CD4-positive, CD25-positive, alpha-beta regulatory T cell (primary cell): Measurements from ENCODE around the gene PPFIA2. TPM values are rescaled to one million over a fixed set of nuclear protein-coding genes. Genes with fewer than 3 reads are reported as not detected.

Experiments used
- ATAC-seq, 2 donors: fragments of 150-1000 bp; cut with Tn5 transposase; one replicate each; pipeline ENCODE4 v1.10.0; 2021; ENCODE audit warnings: low read depth in 2 of 2, moderate number of reproducible peaks in 2 of 2, moderate library complexity in 1 of 2
- DNase-seq, 3 donors: peaks; one replicate each; pipeline versions ENCODE4 v3.0.0 to v3.0.0-alpha.2; 2012 to 2022; ENCODE audit warnings: mixed read lengths in 1 of 3
- H3K27ac ChIP-seq: one replicate; pipeline ENCODE4 v1.7.0; 2013; ENCODE audit warnings: mild to moderate bottlenecking, low read length; ENCODE audit not compliant: insufficient read depth, poor library complexity, severe bottlenecking
- H3K27me3 ChIP-seq: one replicate; pipeline ENCODE4 v1.7.0; 2013; ENCODE audit warnings: low read length; ENCODE audit not compliant: control insufficient read depth, insufficient read depth
- H3K36me3 ChIP-seq: one replicate; pipeline ENCODE4 v1.7.0; 2013; ENCODE audit warnings: mild to moderate bottlenecking, low read length, moderate library complexity; ENCODE audit not compliant: control insufficient read depth, insufficient read depth
- H3K4me1 ChIP-seq: 2 replicates; pipeline ENCODE4 v1.7.0; 2013; ENCODE audit warnings: mild to moderate bottlenecking, low read length; ENCODE audit not compliant: insufficient read depth, control insufficient read depth, poor library complexity, severe bottlenecking
- H3K4me3 ChIP-seq: one replicate; pipeline ENCODE4 v1.7.0; 2013; ENCODE audit warnings: low read depth, mild to moderate bottlenecking, low read length, moderate library complexity
- H3K9me3 ChIP-seq, 2 experiments: 1 replicate in 1 of 2; 2 replicates in 1 of 2; pipeline ENCODE4 v1.7.0; 2013; ENCODE audit warnings: low read length in 2 of 2, mild to moderate bottlenecking in 1 of 2, moderate library complexity in 1 of 2; ENCODE audit not compliant: control insufficient read depth in 2 of 2
- H3K27ac Mint-ChIP-seq, 3 donors: one replicate each; pipeline ENCODE4 v1.8.0; 2020 to 2022; ENCODE audit warnings: mild to moderate bottlenecking in 3 of 3, mixed read lengths in 3 of 3, moderate library complexity in 2 of 3
- H3K27me3 Mint-ChIP-seq: one replicate; pipeline ENCODE4 v1.8.0; 2022; ENCODE audit warnings: mild to moderate bottlenecking, mixed read lengths
- H3K36me3 Mint-ChIP-seq: one replicate; pipeline ENCODE4 v1.8.0; 2020; ENCODE audit warnings: mixed read lengths
- H3K4me1 Mint-ChIP-seq, 4 donors: one replicate each; pipeline ENCODE4 v1.8.0; 2020 to 2022; ENCODE audit warnings: mixed read lengths in 4 of 4, mild to moderate bottlenecking in 1 of 4
- H3K4me3 Mint-ChIP-seq, 4 donors: one replicate each; pipeline ENCODE4 v1.8.0; 2020 to 2022; ENCODE audit warnings: mild to moderate bottlenecking in 4 of 4, mixed read lengths in 4 of 4, moderate library complexity in 3 of 4
- H3K9me3 Mint-ChIP-seq, 7 donors: one replicate each; pipeline ENCODE4 v1.8.0; 2020 to 2022; ENCODE audit warnings: mixed read lengths in 7 of 7, mild to moderate bottlenecking in 3 of 7, moderate library complexity in 2 of 7
- polyA plus RNA-seq, 4 donors: library from polyadenylated mRNA; unstranded; fragments of 300-500 nt; fragmentation: Illumina TruSeq; gene quantifications; one replicate each; pipeline ENCODE4 v1.2.3, GENCODE V29; 2021
- total RNA-seq: library from RNA; stranded (reverse); gene quantifications from one replicate; pipeline ENCODE4 v1.2.3, GENCODE V29; 2022

PPFIA2 gene
- total and polyA plus RNA-seq, 5 donors from 2014 or later = not detected

- Histone ChIP-seq H3K9me3 (no peaks in the 10 kb centered on the region), H3K27me3 (no peaks in the 10 kb centered on the region), H3K36me3 (no peaks in the 10 kb centered on the region), H3K27ac (no peak overlapping the region), H3K4me1 (no peaks in the 10 kb centered on the region), H3K4me3 (no peak overlapping the region)
- H3K4me1 Mint-ChIP-seq = peaks cover 0 to 5% (median 0%) of the 10 kb centered on the region in 4 donors
- no peak for ATAC-seq
- H3K36me3 Mint-ChIP-seq = no peaks in the 10 kb centered on the region
- no peaks in the 10 kb centered on the region for H3K27me3 Mint-ChIP-seq
- no peak for DNase-seq
- H3K27ac Mint-ChIP-seq = no peak overlapping the region
- H3K4me3 Mint-ChIP-seq = no peak overlapping the region
- peaks cover 0 to 5% (median 2%) of the 10 kb centered on the region in 7 donors for H3K9me3 Mint-ChIP-seq
These were observed 216.8 kb downstream of the PPFIA2 start for GRCh38 chr12:81542065-81543010.

GRCh38 chr12:81541121-81541520 lies 218.0 kb downstream of the PPFIA2 start:
- Histone ChIP-seq H3K4me3 (no peak overlapping the region), H3K27me3 (no peaks in the 10 kb centered on the region), H3K36me3 (no peaks in the 10 kb centered on the region), H3K27ac (no peak overlapping the region), H3K9me3 (no peaks in the 10 kb centered on the region), H3K4me1 (no peaks in the 10 kb centered on the region)
- Mint-ChIP-seq H3K4me3 (no peak overlapping the region), H3K4me1 (peaks cover 0 to 5% (median 0%) of the 10 kb centered on the region in 4 donors), H3K36me3 (no peaks in the 10 kb centered on the region), H3K27me3 (no peaks in the 10 kb centered on the region), H3K27ac (no peak overlapping the region), H3K9me3 (peaks cover 0 to 5% (median 2%) of the 10 kb centered on the region in 7 donors)
- DNase-seq (no peak), ATAC-seq (no peak)

GRCh38 chr12:81539279-81539678 lies 219.9 kb downstream of the PPFIA2 start:
- no peaks in the 10 kb centered on the region for H3K36me3 Mint-ChIP-seq
- no peak overlapping the region for H3K4me3 ChIP-seq
- no peaks in the 10 kb centered on the region for H3K36me3 ChIP-seq
- no peak overlapping the region for H3K27ac Mint-ChIP-seq
- no peaks in the 10 kb centered on the region for H3K4me1 ChIP-seq
- H3K27ac ChIP-seq = no peak overlapping the region
- no peak overlapping the region for H3K4me3 Mint-ChIP-seq
- peaks cover 0 to 7% (median 4%) of the 10 kb centered on the region in 7 donors for H3K9me3 Mint-ChIP-seq
- no peak for ATAC-seq
- peaks cover 0 to 5% (median 0%) of the 10 kb centered on the region in 4 donors for H3K4me1 Mint-ChIP-seq
- H3K9me3 ChIP-seq = no peaks in the 10 kb centered on the region
- DNase-seq = no peak
- H3K27me3 ChIP-seq = no peaks in the 10 kb centered on the region
- no peaks in the 10 kb centered on the region for H3K27me3 Mint-ChIP-seq

GRCh38 chr12:81533054-81533453 lies 226.1 kb downstream of the PPFIA2 start:
- Mint-ChIP-seq H3K36me3 (no peaks in the 10 kb centered on the region), H3K4me1 (no peaks in the 10 kb centered on the region), H3K9me3 (peaks cover 1 to 20% (median 8%) of the 10 kb centered on the region in 7 donors), H3K27me3 (no peaks in the 10 kb centered on the region), H3K27ac (no peak overlapping the region), H3K4me3 (no peak overlapping the region)
- Histone ChIP-seq H3K9me3 (no peaks in the 10 kb centered on the region), H3K4me3 (no peak overlapping the region), H3K4me1 (no peaks in the 10 kb centered on the region), H3K27ac (no peak overlapping the region), H3K36me3 (no peaks in the 10 kb centered on the region), H3K27me3 (no peaks in the 10 kb centered on the region)
- DNase-seq (no peak), ATAC-seq (no peak)

GRCh38 chr12:81530352-81530751 lies 228.8 kb downstream of the PPFIA2 start:
- H3K36me3 ChIP-seq = no peaks in the 10 kb centered on the region
- DNase-seq (no peak), ATAC-seq (no peak)
- Mint-ChIP-seq H3K36me3 (no peaks in the 10 kb centered on the region), H3K4me1 (no peaks in the 10 kb centered on the region), H3K27ac (no peak overlapping the region), H3K4me3 (no peak overlapping the region), H3K27me3 (no peaks in the 10 kb centered on the region), H3K9me3 (peaks cover 0 to 19% (median 5%) of the 10 kb centered on the region in 7 donors)
- H3K27me3 ChIP-seq = no peaks in the 10 kb centered on the region
- no peaks in the 10 kb centered on the region for H3K9me3 ChIP-seq
- no peaks in the 10 kb centered on the region for H3K4me1 ChIP-seq
- no peak overlapping the region for H3K27ac ChIP-seq
- no peak overlapping the region for H3K4me3 ChIP-seq

GRCh38 chr12:81520064-81520945 lies 238.8 kb downstream of the PPFIA2 start:
- no peaks in the 10 kb centered on the region for H3K36me3 Mint-ChIP-seq
- no peak for ATAC-seq
- no peak for DNase-seq
- H3K4me3 Mint-ChIP-seq = no peak overlapping the region
- no peak overlapping the region for H3K27ac Mint-ChIP-seq
- Histone ChIP-seq H3K27ac (no peak overlapping the region), H3K4me1 (no peaks in the 10 kb centered on the region), H3K36me3 (no peaks in the 10 kb centered on the region), H3K4me3 (no peak overlapping the region), H3K27me3 (no peaks in the 10 kb centered on the region), H3K9me3 (no peaks in the 10 kb centered on the region)
- H3K27me3 Mint-ChIP-seq = no peaks in the 10 kb centered on the region
- H3K9me3 Mint-ChIP-seq = peaks cover 4 to 29% (median 7%) of the 10 kb centered on the region in 7 donors
- no peaks in the 10 kb centered on the region for H3K4me1 Mint-ChIP-seq

- Mint-ChIP-seq H3K4me1 (no peaks in the 10 kb centered on the region), H3K9me3 (peaks cover 4 to 32% (median 7%) of the 10 kb centered on the region in 7 donors), H3K4me3 (no peak overlapping the region), H3K27ac (no peak overlapping the region), H3K36me3 (no peaks in the 10 kb centered on the region), H3K27me3 (no peaks in the 10 kb centered on the region)
- Histone ChIP-seq H3K36me3 (no peaks in the 10 kb centered on the region), H3K27ac (no peak overlapping the region), H3K9me3 (no peaks in the 10 kb centered on the region), H3K4me1 (no peaks in the 10 kb centered on the region), H3K4me3 (no peak overlapping the region), H3K27me3 (no peaks in the 10 kb centered on the region)
- DNase-seq = no peak
- ATAC-seq = no peak
These were observed 240.5 kb downstream of the PPFIA2 start for GRCh38 chr12:81518638-81519037.
